Lower leg skin (tissue), 4 donors: ENCODE results near the gene NCEH1. TPM values are rescaled to one million over a fixed set of nuclear protein-coding genes. Genes with fewer than 3 reads are reported as not detected.

Experiments
- DNase-seq, 2 donors: peaks; one replicate each; pipeline ENCODE4 v3.0.0-alpha.2; 2019; ENCODE audit warnings: low spot score in 2 of 2
- H3K4me3 ChIP-seq: fragments of 200-600 bp; sonication (generic); 2 replicates; pipeline ENCODE4 v1.5.1; 2017; ENCODE audit warnings: mild to moderate bottlenecking, low read depth; ENCODE audit not compliant: poor library complexity, severe bottlenecking
- CTCF ChIP-seq, 3 donors: fragments of 450-650 bp; IDR thresholded peaks; one replicate each; pipeline ENCODE4 v1.5.1; 2016; ENCODE audit warnings: antibody characterized with exemption in 3 of 3, mild to moderate bottlenecking in 3 of 3, moderate library complexity in 2 of 3
- POLR2A ChIP-seq, 2 donors: fragments of 450-650 bp; IDR thresholded peaks; one replicate each; pipeline ENCODE4 v1.6.1; 2016 to 2017; ENCODE audit warnings: antibody characterized with exemption in 2 of 2, mild to moderate bottlenecking in 1 of 2, moderate library complexity in 1 of 2
- WGBS, 2 donors: methylation state at CpG; one replicate each; pipeline ENCODE4 v1.1.5; 2018; 5-methylcytosine and 5-hydroxymethylcytosine counted together
- intact Hi-C: fragments of 100-400 bp; cut with DNase I; formaldehyde crosslinking; loops from one replicate; pipeline ENCODE4 v1.15.0; 2023; ENCODE audit warnings: low total_unique reads
- total RNA-seq, 4 donors: library from RNA; depleted of rRNA; stranded (reverse); fragments of >200 nt; gene quantifications; one replicate each; pipeline ENCODE4 v1.1.0, GENCODE V29; 2016

NCEH1 gene
- total RNA-seq, 4 donors from 2014 or later, result 2.1 to 7.8 (median 6.3) TPM

DNA sequence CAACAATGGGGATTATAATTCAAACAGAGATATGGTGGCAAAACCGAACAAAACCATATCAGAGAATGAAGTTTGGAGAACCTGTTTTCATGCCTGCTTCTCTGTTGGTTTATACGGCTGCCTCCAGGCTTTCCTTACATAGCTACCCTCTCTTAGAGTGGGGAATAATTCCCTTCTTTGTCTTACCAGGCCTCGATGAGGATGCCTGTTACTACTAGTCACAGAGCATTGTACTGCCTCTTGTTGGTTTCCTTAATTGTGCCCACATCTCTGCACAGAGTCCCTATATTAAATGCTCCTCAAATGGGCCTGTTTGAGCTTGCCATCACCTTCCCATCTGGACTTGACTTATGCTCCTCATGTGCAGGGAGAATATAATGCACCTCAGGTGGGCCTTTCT, 92.9 kb downstream of the NCEH1 start:
- no peak for TF ChIP-seq CTCF (IDR thresholded peaks at IDR 0.05)
- TF ChIP-seq POLR2A (IDR thresholded peaks at IDR 0.05), result no peak
- H3K4me3 ChIP-seq, result no peak overlapping the region
- no peak for DNase-seq
- WGBS, 2 donors, result 59 to 81% methylated on average over 3 of the region's 3 CpGs
- intact Hi-C loops, result no loop called here

GRCh38 chr3:172617013-172617706, 93.7 kb downstream of the NCEH1 start:
- intact Hi-C loops, result no loop called here
- WGBS, 2 donors, result 95 to 98% methylated on average over 6 of the region's 6 CpGs
- no peak for TF ChIP-seq POLR2A (IDR thresholded peaks at IDR 0.05)
- TF ChIP-seq CTCF (IDR thresholded peaks at IDR 0.05), result no peak
- no peak for DNase-seq
- H3K4me3 ChIP-seq, result no peak overlapping the region

DNA sequence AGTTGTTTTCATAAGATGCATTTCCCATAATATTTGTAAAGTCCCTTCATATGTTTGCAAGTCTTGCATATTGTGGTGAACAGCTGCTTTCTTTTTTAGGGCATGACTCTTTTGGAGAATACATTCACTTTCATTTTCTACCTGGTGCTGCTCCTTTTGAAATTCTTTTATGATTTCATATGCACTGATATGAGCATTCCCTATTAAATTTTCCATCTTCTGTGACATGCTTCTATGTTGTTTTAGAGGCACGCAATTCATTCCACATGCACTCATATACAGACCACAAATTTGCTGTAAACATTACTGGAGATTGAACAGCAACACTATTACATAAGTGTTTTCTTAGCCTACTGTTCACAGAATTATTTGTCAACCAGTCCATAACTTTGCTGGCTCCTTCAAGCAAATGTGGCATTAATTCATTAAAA, 94.8 kb downstream of the NCEH1 start:
- 44 to 46% methylated on average over 1 of the region's 1 CpG for WGBS, 2 donors
- no peak overlapping the region for H3K4me3 ChIP-seq
- intact Hi-C loops, result no loop called here
- TF ChIP-seq CTCF (IDR thresholded peaks at IDR 0.05), result no peak
- TF ChIP-seq POLR2A (IDR thresholded peaks at IDR 0.05), result no peak
- no peak for DNase-seq

DNA sequence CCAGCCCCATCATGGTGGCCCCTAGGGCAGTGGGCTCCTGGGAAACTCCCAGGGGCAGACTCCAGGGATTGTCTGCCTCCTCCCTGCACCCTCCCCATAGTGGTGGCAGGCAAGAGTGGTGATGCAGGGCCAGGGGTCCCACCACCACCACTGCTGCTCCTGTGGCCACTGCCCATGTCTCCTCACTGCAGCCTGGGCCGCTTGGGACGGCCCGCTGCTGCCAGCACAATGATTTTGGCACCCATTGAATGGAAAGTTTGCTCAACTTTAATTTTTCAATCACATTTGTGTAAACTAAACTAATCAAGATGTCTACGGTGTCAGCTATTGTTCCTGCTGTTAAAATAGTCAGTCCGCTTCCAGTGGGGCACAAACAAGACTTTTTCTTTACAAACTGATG, 95.6 kb downstream of the NCEH1 start:
- no peak for TF ChIP-seq POLR2A (IDR thresholded peaks at IDR 0.05)
- no peak for TF ChIP-seq CTCF (IDR thresholded peaks at IDR 0.05)
- H3K4me3 ChIP-seq, result no peak overlapping the region
- 36 to 40% methylated on average over 5 of the region's 5 CpGs for WGBS, 2 donors
- no peak for DNase-seq
- intact Hi-C loops, result no loop called here

DNA sequence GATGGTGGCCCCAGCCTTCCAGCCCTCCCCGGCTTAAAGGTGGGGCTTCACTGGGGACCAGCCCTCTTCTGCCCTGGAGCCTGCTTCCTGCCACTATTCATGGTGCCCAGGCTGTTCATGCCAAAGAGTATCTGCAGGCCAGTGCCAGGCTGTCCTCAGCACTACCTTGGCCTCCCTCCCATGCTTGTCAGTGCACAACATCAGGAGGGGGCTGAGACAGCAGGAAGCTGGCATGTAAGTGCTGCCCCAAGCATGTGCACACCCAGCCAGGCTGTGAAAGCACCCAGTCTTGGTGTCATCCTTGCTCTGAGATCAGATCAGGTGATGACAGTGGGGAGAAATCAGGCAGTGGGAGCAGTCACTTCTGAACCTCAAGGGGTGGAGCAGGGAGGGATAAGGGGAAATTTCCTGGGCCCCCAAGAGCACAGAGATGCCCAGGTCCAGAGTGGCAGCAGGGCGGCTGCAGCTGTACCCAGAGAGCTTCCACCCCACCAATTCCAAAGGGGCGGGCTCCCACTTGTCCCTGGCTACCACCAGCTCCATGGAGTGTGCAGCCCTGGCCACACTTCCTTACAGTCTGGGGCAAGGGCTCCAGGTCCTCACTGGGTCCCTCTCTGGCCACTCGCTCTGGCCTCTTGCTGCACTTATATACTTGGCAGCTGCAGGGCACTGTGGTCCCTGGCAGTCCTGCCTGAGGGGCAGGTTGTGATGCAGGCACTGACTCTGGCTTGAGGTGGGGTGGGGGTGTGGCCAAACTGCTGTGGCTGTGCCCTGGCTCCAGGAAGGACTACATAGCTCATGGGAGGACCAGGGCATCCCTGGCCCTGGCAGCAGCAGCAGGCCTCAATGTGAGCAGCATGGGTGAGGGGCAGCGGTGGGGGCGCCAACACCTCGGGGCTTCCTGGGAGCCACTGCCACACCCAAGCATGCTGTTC, 96.3 kb downstream of the NCEH1 start:
- WGBS, 2 donors, result 86 to 100% methylated on average over 4 to 7 of the region's 7 CpGs
- intact Hi-C loops, result no loop called here
- DNase-seq, result no peak
- no peak overlapping the region for H3K4me3 ChIP-seq
- no peak for TF ChIP-seq CTCF (IDR thresholded peaks at IDR 0.05)
- TF ChIP-seq POLR2A (IDR thresholded peaks at IDR 0.05), result no peak
